ENCODE results near the gene DERL3. TPM values are rescaled to one million over a fixed set of nuclear protein-coding genes. Genes with fewer than 3 reads are reported as not detected.

DERL3 gene
- total and polyA plus RNA-seq, 2 experiments from 2014 or later: 0.73 to 1.2 TPM

- H3K79me2 ChIP-seq (ENCODE audit: insufficient read depth): peaks cover 40% of the 10 kb centered on the region
- no peaks in the 10 kb centered on the region for H3K27me3 ChIP-seq (replicated peaks; ENCODE audit: insufficient read depth)
- H3K36me3 ChIP-seq (ENCODE audit: low read depth): no peaks in the 10 kb centered on the region
- H3K9ac ChIP-seq: peak overlapping the region; percentile 99
- in situ Hi-C loops (cut with MboI): no loop called here
- H4K20me1 ChIP-seq (ENCODE audit: insufficient read depth): peaks cover 12% of the 10 kb centered on the region; the same call in 1 of the 2 replicates
- 14 to 16% methylated on average over 9 of the region's 9 CpGs for WGBS, 2 experiments (ENCODE audit: low coverage in 1 of 2, low lambda C conversion rate in 2 of 2, missing lambda C conversion rate in 2 of 2)
- H3K4me2 ChIP-seq (ENCODE audit: unreplicated experiment): peak overlapping the region; percentile 89
- no peak for DNase-seq
- H3K27ac ChIP-seq: peak overlapping the region; percentile 98
- H2AFZ ChIP-seq: peak overlapping the region; percentile 87
- no peak for TF ChIP-seq EZH2 (IDR thresholded peaks at IDR 0.05; ENCODE audit: insufficient read depth, poor library complexity, severe bottlenecking)
- no peak for TF ChIP-seq EZH2phosphoT487 (IDR thresholded peaks at IDR 0.05; ENCODE audit: insufficient read depth, low read depth)
- peaks cover 32% of the 10 kb centered on the region for H3K4me1 ChIP-seq (ENCODE audit: insufficient read depth)
- H3K9me3 ChIP-seq (ENCODE audit: low read depth): no peaks in the 10 kb centered on the region
- peak overlapping the region; percentile 93 for H3K4me3 ChIP-seq
- peaks cover 9% of the 10 kb centered on the region for H3F3A ChIP-seq (ENCODE audit: insufficient read depth)
- H3K9me2 ChIP-seq (ENCODE audit: insufficient read depth): no peaks in the 10 kb centered on the region
Observed at GRCh38 chr22:23786261-23786710, 52.5 kb downstream of the DERL3 start.

Small RNA genes within 50 kb of the gene (small RNA-seq; reads per million reads assigned to genes)
- not detected for gene RN7SL268P (ENCODE audit: low read depth, low replicate concordance)

Other genes with a start within 250 kb of the DERL3 start
- gene DRICH1, start 206.7 kb downstream of the DERL3 start, total RNA-seq (2014; rRNA removed; shearing (Covaris generic)): not detected in 2 replicates
- not detected in 2 replicates for gene DRICH1, start 206.7 kb downstream of the DERL3 start, polyA plus RNA-seq (2016; fragmentation: Nextera tagmentation; extraction: Ambion mirVana)
- not detected in 2 replicates for gene RGL4, start 148.0 kb downstream of the DERL3 start, total RNA-seq (2014; rRNA removed; shearing (Covaris generic))
- gene RGL4, start 148.0 kb downstream of the DERL3 start, polyA plus RNA-seq (2016; fragmentation: Nextera tagmentation; extraction: Ambion mirVana): 0.06 and 0.49 TPM in 2 replicates
- 2.5 and 3.3 TPM in 2 replicates for gene ZNF70, start 87.9 kb downstream of the DERL3 start, total RNA-seq (2014; rRNA removed; shearing (Covaris generic))
- 1.0 and 1.2 TPM in 2 replicates for gene ZNF70, start 87.9 kb downstream of the DERL3 start, polyA plus RNA-seq (2016; fragmentation: Nextera tagmentation; extraction: Ambion mirVana)
- not detected in 2 replicates for gene VPREB3, start 84.6 kb downstream of the DERL3 start, total RNA-seq (2014; rRNA removed; shearing (Covaris generic))
- not detected in 2 replicates for gene VPREB3, start 84.6 kb downstream of the DERL3 start, polyA plus RNA-seq (2016; fragmentation: Nextera tagmentation; extraction: Ambion mirVana)
- 0.13 TPM in 1 of 2 replicates, not detected in the other for gene C22orf15, start 76.0 kb downstream of the DERL3 start, total RNA-seq (2014; rRNA removed; shearing (Covaris generic))
- 0.41 and 0.54 TPM in 2 replicates for gene C22orf15, start 76.0 kb downstream of the DERL3 start, polyA plus RNA-seq (2016; fragmentation: Nextera tagmentation; extraction: Ambion mirVana)
- 1.6 TPM in 1 of 2 replicates, not detected in the other for gene CHCHD10, start 71.0 kb downstream of the DERL3 start, total RNA-seq (2014; rRNA removed; shearing (Covaris generic))
- 20.3 and 22.3 TPM in 2 replicates for gene CHCHD10, start 71.0 kb downstream of the DERL3 start, polyA plus RNA-seq (2016; fragmentation: Nextera tagmentation; extraction: Ambion mirVana)
- gene MMP11, start 66.2 kb downstream of the DERL3 start, total RNA-seq (2014; rRNA removed; shearing (Covaris generic)): 2.9 and 18.2 TPM in 2 replicates
- gene MMP11, start 66.2 kb downstream of the DERL3 start, polyA plus RNA-seq (2016; fragmentation: Nextera tagmentation; extraction: Ambion mirVana): 1.3 and 2.5 TPM in 2 replicates
- gene SMARCB1, start 52.0 kb downstream of the DERL3 start, total RNA-seq (2014; rRNA removed; shearing (Covaris generic)): 34.9 and 63.9 TPM in 2 replicates
- 85.2 and 85.4 TPM in 2 replicates for gene SMARCB1, start 52.0 kb downstream of the DERL3 start, polyA plus RNA-seq (2016; fragmentation: Nextera tagmentation; extraction: Ambion mirVana)
- 8.5 and 16.6 TPM in 2 replicates for gene SLC2A11, start 18.9 kb upstream of the DERL3 start, total RNA-seq (2014; rRNA removed; shearing (Covaris generic))
- 5.7 and 6.1 TPM in 2 replicates for gene SLC2A11, start 18.9 kb upstream of the DERL3 start, polyA plus RNA-seq (2016; fragmentation: Nextera tagmentation; extraction: Ambion mirVana)
- gene MIF, start 55.4 kb upstream of the DERL3 start, total RNA-seq (2014; rRNA removed; shearing (Covaris generic)): 262 and 335 TPM in 2 replicates
- gene MIF, start 55.4 kb upstream of the DERL3 start, polyA plus RNA-seq (2016; fragmentation: Nextera tagmentation; extraction: Ambion mirVana): 2,233 and 2,246 TPM in 2 replicates
- 5.3 and 8.7 TPM in 2 replicates for gene GSTT2B, start 122.2 kb upstream of the DERL3 start, total RNA-seq (2014; rRNA removed; shearing (Covaris generic))
- gene GSTT2B, start 122.2 kb upstream of the DERL3 start, polyA plus RNA-seq (2016; fragmentation: Nextera tagmentation; extraction: Ambion mirVana): 13.7 and 15.6 TPM in 2 replicates
- not detected in 2 replicates for gene DDTL, start 127.9 kb upstream of the DERL3 start, total RNA-seq (2014; rRNA removed; shearing (Covaris generic))
- gene DDTL, start 127.9 kb upstream of the DERL3 start, polyA plus RNA-seq (2016; fragmentation: Nextera tagmentation; extraction: Ambion mirVana): 1.3 and 2.4 TPM in 2 replicates
- gene DDT, start 135.4 kb upstream of the DERL3 start, total RNA-seq (2014; rRNA removed; shearing (Covaris generic)): 80.8 and 96.1 TPM in 2 replicates
- 163 and 164 TPM in 2 replicates for gene DDT, start 135.4 kb upstream of the DERL3 start, polyA plus RNA-seq (2016; fragmentation: Nextera tagmentation; extraction: Ambion mirVana)
- 0.65 and 2.1 TPM in 2 replicates for gene GSTT2, start 141.1 kb upstream of the DERL3 start, total RNA-seq (2014; rRNA removed; shearing (Covaris generic))
- 1.2 and 1.4 TPM in 2 replicates for gene GSTT2, start 141.1 kb upstream of the DERL3 start, polyA plus RNA-seq (2016; fragmentation: Nextera tagmentation; extraction: Ambion mirVana)
- gene GSTT4, start 166.4 kb upstream of the DERL3 start, total RNA-seq (2014; rRNA removed; shearing (Covaris generic)): not detected in 2 replicates
- not detected in 2 replicates for gene GSTT4, start 166.4 kb upstream of the DERL3 start, polyA plus RNA-seq (2016; fragmentation: Nextera tagmentation; extraction: Ambion mirVana)
- 21.5 and 28.7 TPM in 2 replicates for gene CABIN1, start 172.3 kb upstream of the DERL3 start, total RNA-seq (2014; rRNA removed; shearing (Covaris generic))
- gene CABIN1, start 172.3 kb upstream of the DERL3 start, polyA plus RNA-seq (2016; fragmentation: Nextera tagmentation; extraction: Ambion mirVana): 10.6 and 14.3 TPM in 2 replicates

All from GM23248 (cell line).